Smooth muscle cell (in vitro differentiated cells): ENCODE measurements around the gene TMEM33. TPM values are rescaled to one million over a fixed set of nuclear protein-coding genes. Genes with fewer than 3 reads are reported as not detected.

ENCODE experiments used
- DNase-seq: peaks from one replicate; lab custom pipeline; 2025; ENCODE audit not compliant: unreplicated experiment; lab: John Stamatoyannopoulos, UW
- H2AFZ ChIP-seq: fragments of 200-600 bp; sonication (generic); 2 replicates; pipeline ENCODE4 v1.6.0; 2016; ENCODE audit warnings: antibody characterized with exemption, low read depth, mild to moderate bottlenecking
- H3F3A ChIP-seq: fragments of 200-600 bp; sonication (generic); 2 replicates; pipeline ENCODE4 v1.6.0; 2017; ENCODE audit warnings: antibody characterized with exemption, low read depth
- H3K27ac ChIP-seq: fragments of 200-600 bp; sonication (generic); 2 replicates; pipeline ENCODE4 v1.5.1; 2016; ENCODE audit warnings: low read depth, mild to moderate bottlenecking
- H3K27me3 ChIP-seq: fragments of 200-600 bp; sonication (generic); 2 replicates; pipeline ENCODE4 v1.6.1; 2016; ENCODE audit warnings: low read depth, mild to moderate bottlenecking
- H3K36me3 ChIP-seq: fragments of 200-600 bp; sonication (generic); 2 replicates; pipeline ENCODE4 v1.5.1; 2016; ENCODE audit warnings: low read depth
- H3K4me1 ChIP-seq: fragments of 200-600 bp; sonication (generic); 2 replicates; pipeline ENCODE4 v1.5.1; 2016; ENCODE audit warnings: low read depth
- H3K4me2 ChIP-seq: fragments of 200-600 bp; sonication (generic); 2 replicates; pipeline ENCODE4 v1.6.0; 2016; ENCODE audit warnings: mild to moderate bottlenecking
- H3K4me3 ChIP-seq: fragments of 200-600 bp; sonication (generic); 2 replicates; pipeline ENCODE4 v1.5.1; 2016; ENCODE audit warnings: mild to moderate bottlenecking
- H3K79me2 ChIP-seq: fragments of 200-600 bp; sonication (generic); 2 replicates; pipeline ENCODE4 v1.6.0; 2016; ENCODE audit warnings: low read depth, mild to moderate bottlenecking
- H3K9ac ChIP-seq: fragments of 200-600 bp; sonication (generic); 2 replicates; pipeline ENCODE4 v1.6.0; 2016; ENCODE audit warnings: low read depth
- H3K9me3 ChIP-seq: fragments of 200-600 bp; sonication (generic); replicated peaks from 2 replicates; pipeline ENCODE4 v1.5.1; 2016; ENCODE audit warnings: low read depth
- H4K20me1 ChIP-seq: fragments of 200-600 bp; sonication (generic); 2 replicates; pipeline ENCODE4 v1.6.0; 2016; ENCODE audit warnings: low read depth
- WGBS: methylation state at CpG from one replicate; pipeline ENCODE4 v1.1.7; 2016; ENCODE audit warnings: low lambda C conversion rate; 5-methylcytosine and 5-hydroxymethylcytosine counted together
- polyA plus RNA-seq: library from polyadenylated mRNA; unstranded; fragments of >200 nt; fragmentation: Nextera tagmentation; extraction: Ambion mirVana; gene quantifications from 2 replicates; pipeline ENCODE4 v1.2.1, GENCODE V29; 2016
- total RNA-seq: library from RNA; depleted of rRNA; stranded (reverse); fragments of >200 nt; gene quantifications from 2 replicates; pipeline ENCODE4 v1.2.3, GENCODE V29; 2014
- TF ChIP-seq, protein P1 (sequence below): fragments of 200-600 bp; sonication (generic); IDR thresholded peaks from 2 replicates; pipeline ENCODE4 v1.5.1; 2017; ENCODE audit warnings: borderline replicate concordance, mild to moderate bottlenecking, antibody characterized with exemption; ENCODE audit not compliant: insufficient read depth, poor library complexity, severe bottlenecking

The TMEM33 gene
- total and polyA plus RNA-seq, 2 experiments from 2014 or later: 20.8 to 75.3 TPM

DNA sequence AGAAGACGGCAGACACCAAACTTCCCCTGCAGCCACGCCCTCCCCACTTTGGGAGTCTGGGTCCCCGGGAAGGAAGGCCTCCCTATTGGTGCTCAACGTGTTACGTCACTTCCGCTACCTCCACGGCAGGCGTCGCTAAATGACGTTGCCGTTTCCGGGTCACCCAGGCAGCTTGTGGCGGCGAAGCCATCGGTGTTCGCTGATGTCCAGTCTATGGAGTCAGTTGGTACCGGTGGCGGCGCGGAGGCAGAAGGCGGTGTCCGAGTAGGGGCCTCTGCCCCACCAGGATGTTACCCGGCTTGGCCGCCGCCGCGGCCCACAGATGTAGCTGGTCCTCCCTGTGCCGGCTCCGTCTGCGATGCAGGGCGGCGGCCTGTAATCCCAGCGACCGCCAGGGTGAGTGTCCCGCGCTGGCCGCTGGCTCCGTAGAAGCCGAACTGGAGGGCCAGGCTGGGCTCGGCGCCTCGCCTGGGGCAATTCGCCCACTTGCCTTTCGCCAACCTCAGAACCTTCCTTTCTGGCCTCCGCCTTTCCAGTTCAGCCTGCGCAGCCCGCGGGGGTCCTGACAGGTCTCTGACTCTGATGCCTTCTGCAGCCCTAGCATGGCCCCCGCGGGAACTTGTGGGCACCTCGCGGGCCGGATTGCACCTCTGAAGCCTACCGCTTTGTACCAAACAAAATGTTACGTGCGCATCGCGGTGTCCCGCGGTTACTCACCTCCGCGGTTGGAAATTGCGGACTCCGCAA is 55.3 kb downstream of the TMEM33 start, which contains the start of gene SLC30A9:
SLC30A9 (plus strand) TSS at position 166 of the 747 bp plus-strand sequence; CDS start at position 288, 122 bp downstream.
- H3K79me2 ChIP-seq: peaks cover 46% of the 10 kb centered on the region
- H4K20me1 ChIP-seq: peaks cover 32% of the 10 kb centered on the region
- peaks cover 30% of the 10 kb centered on the region for H3K4me1 ChIP-seq
- H3K4me3 ChIP-seq: peak within 1 kb of the TSS; percentile 69
- TF ChIP-seq, protein P1, sequence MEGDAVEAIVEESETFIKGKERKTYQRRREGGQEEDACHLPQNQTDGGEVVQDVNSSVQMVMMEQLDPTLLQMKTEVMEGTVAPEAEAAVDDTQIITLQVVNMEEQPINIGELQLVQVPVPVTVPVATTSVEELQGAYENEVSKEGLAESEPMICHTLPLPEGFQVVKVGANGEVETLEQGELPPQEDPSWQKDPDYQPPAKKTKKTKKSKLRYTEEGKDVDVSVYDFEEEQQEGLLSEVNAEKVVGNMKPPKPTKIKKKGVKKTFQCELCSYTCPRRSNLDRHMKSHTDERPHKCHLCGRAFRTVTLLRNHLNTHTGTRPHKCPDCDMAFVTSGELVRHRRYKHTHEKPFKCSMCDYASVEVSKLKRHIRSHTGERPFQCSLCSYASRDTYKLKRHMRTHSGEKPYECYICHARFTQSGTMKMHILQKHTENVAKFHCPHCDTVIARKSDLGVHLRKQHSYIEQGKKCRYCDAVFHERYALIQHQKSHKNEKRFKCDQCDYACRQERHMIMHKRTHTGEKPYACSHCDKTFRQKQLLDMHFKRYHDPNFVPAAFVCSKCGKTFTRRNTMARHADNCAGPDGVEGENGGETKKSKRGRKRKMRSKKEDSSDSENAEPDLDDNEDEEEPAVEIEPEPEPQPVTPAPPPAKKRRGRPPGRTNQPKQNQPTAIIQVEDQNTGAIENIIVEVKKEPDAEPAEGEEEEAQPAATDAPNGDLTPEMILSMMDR: peak; percentile 22
- DNase-seq: peak; percentile 66
- no peaks in the 10 kb centered on the region for H3K9me3 ChIP-seq
- H3K27ac ChIP-seq: peak within 1 kb of the TSS; percentile 76
- no peaks in the 10 kb centered on the region for H3K36me3 ChIP-seq
- 1% methylated on average over 59 of the region's 64 CpGs for WGBS
- H2AFZ ChIP-seq: peak within 1 kb of the TSS; percentile 99
- H3K9ac ChIP-seq: peak within 1 kb of the TSS; percentile 92
- no peaks in the 10 kb centered on the region for H3K27me3 ChIP-seq
- peak within 1 kb of the TSS; percentile 94 for H3K4me2 ChIP-seq
- H3F3A ChIP-seq: no peaks in the 10 kb centered on the region

- TF ChIP-seq, protein P1: no peak
- no peaks in the 10 kb centered on the region for H3K9me3 ChIP-seq
- H3K4me1 ChIP-seq: peaks cover 30% of the 10 kb centered on the region
- H3K4me3 ChIP-seq: peak overlapping the region; percentile 69
- H3K79me2 ChIP-seq: peaks cover 55% of the 10 kb centered on the region
- no peak overlapping the region for H2AFZ ChIP-seq
- no peaks in the 10 kb centered on the region for H3F3A ChIP-seq
- peak overlapping the region; percentile 25 for H3K27ac ChIP-seq
- WGBS: 71% methylated on average over 10 of the region's 10 CpGs
- DNase-seq: no peak
- H3K4me2 ChIP-seq: peak overlapping the region; percentile 94
- H3K36me3 ChIP-seq: no peaks in the 10 kb centered on the region
- peaks cover 46% of the 10 kb centered on the region for H4K20me1 ChIP-seq
- no peaks in the 10 kb centered on the region for H3K27me3 ChIP-seq
- H3K9ac ChIP-seq: no peak overlapping the region
Observed at GRCh38 chr4:41991916-41992767, 56.9 kb downstream of the TMEM33 start.

GRCh38 chr4:41992967-41993857 is 58.0 kb downstream of the TMEM33 start:
- DNase-seq: no peak
- WGBS: 91% methylated on average over 4 of the region's 4 CpGs
- Histone ChIP-seq H3K27me3 (no peaks in the 10 kb centered on the region), H3K4me1 (peaks cover 30% of the 10 kb centered on the region), H3K9ac (no peak overlapping the region), H3K4me3 (no peak overlapping the region), H3K9me3 (no peaks in the 10 kb centered on the region), H2AFZ (no peak overlapping the region), H3K4me2 (no peak overlapping the region), H3K36me3 (no peaks in the 10 kb centered on the region), H3F3A (no peaks in the 10 kb centered on the region), H3K27ac (no peak overlapping the region), H4K20me1 (peaks cover 56% of the 10 kb centered on the region), H3K79me2 (peaks cover 63% of the 10 kb centered on the region)
- TF ChIP-seq, protein P1: no peak
